HCT116 (cell line): ENCODE measurements around the gene PCP2. TPM values are rescaled to one million over a fixed set of nuclear protein-coding genes. Genes with fewer than 3 reads are reported as not detected.

Source experiments
- ATAC-seq: fragments of 200-7000 bp; cut with Tn5 transposase; 2 replicates; pipeline ENCODE4 v1.9.1; 2020; ENCODE audit warnings: mild to moderate bottlenecking, moderate library complexity
- BruUV-seq: library from RNA; stranded (reverse); fragments of 400-500 nt; replicated peaks from 2 replicates; lab custom pipeline; 2021; lab: Mats Ljungman, UMichigan
- CTCF ChIA-PET: fragments of 300-600 bp; sonication (Branson Sonifier 250); formaldehyde crosslinking; loops from one replicate; lab custom pipeline; 2021; ENCODE audit warnings: antibody characterized with exemption; lab: Charles Lee
- POLR2A ChIA-PET: fragments of 300-600, 350-600 bp; sonication (Branson Sonifier 250); formaldehyde crosslinking; loops from one replicate; lab custom pipeline; 2021; ENCODE audit warnings: antibody characterized with exemption; lab: Charles Lee
- RAD21 ChIA-PET, 2 experiments: fragments of 300-600 bp; sonication (Branson Sonifier 250); formaldehyde crosslinking; loops; one replicate each; lab custom pipeline; 2023; ENCODE audit warnings: low total read pairs in 2 of 2; ENCODE audit not compliant: uncharacterized antibody in 2 of 2, unreplicated experiment in 2 of 2, low non-redundant PET in 1 of 2; lab: Charles Lee
- DNase-seq: peaks from one replicate; pipeline ENCODE4 v3.0.0-alpha.2; 2010; ENCODE audit warnings: low read depth, low spot score
- H2AFZ ChIP-seq: fragments of 200-600 bp; shearing (Covaris generic), sonication (generic); 2 replicates; pipeline ENCODE4 v1.6.1; 2017; ENCODE audit warnings: low read depth, mixed run types, mixed read lengths, antibody characterized with exemption, low read length; ENCODE audit not compliant: poor library complexity, severe bottlenecking
- H3K27ac ChIP-seq: 2 replicates; pipeline ENCODE4 v1.5.1; 2012; ENCODE audit warnings: low read depth, low read length
- H3K27me3 ChIP-seq: fragments of 200-600 bp; sonication (generic); 2 replicates; pipeline ENCODE4 v1.6.1; 2016; ENCODE audit warnings: mixed run types, low read length, mixed read lengths; ENCODE audit not compliant: insufficient read depth
- H3K36me3 ChIP-seq, 2 experiments: fragments of 200-500 bp in 1 of 2; fragments of 200-600 bp in 1 of 2; sonication (Bioruptor generic) in 1 of 2; sonication (generic) in 1 of 2; 2 replicates each; pipeline versions ENCODE4 v1.5.1 to v1.6.1; 2014 to 2016; ENCODE audit warnings: low read length in 2 of 2, inconsistent platforms in 1 of 2, mixed read lengths in 1 of 2, mixed run types in 1 of 2; ENCODE audit not compliant: insufficient read depth in 2 of 2, control insufficient read depth in 1 of 2
- H3K4me1 ChIP-seq, 2 experiments: fragments of 200-600 bp in 1 of 2; sonication (generic) in 1 of 2; 2 replicates each; pipeline versions ENCODE4 v1.5.1 to v1.6.1; 2012 to 2017; ENCODE audit warnings: low read length in 2 of 2, inconsistent platforms in 1 of 2, mild to moderate bottlenecking in 1 of 2, mixed read lengths in 1 of 2, mixed run types in 1 of 2, moderate library complexity in 1 of 2; ENCODE audit not compliant: insufficient read depth in 2 of 2, control insufficient read depth in 1 of 2
- H3K4me2 ChIP-seq: fragments of 200-600 bp; sonication (generic); 2 replicates; pipeline ENCODE4 v1.6.1; 2017; ENCODE audit warnings: mixed run types, low read length, mixed read lengths
- H3K4me3 ChIP-seq, 2 experiments: fragments of 200-600 bp in 1 of 2; sonication (generic) in 1 of 2; replicated peaks in 1 of 2; 2 replicates each; pipeline ENCODE4 v1.5.1; 2011 to 2016; ENCODE audit warnings: low read length in 2 of 2, control low read depth in 1 of 2, low read depth in 1 of 2, mild to moderate bottlenecking in 1 of 2, mixed read lengths in 1 of 2, mixed run types in 1 of 2
- H3K79me2 ChIP-seq: fragments of 200-600 bp; sonication (generic); 2 replicates; pipeline ENCODE4 v1.6.1; 2017; ENCODE audit warnings: mild to moderate bottlenecking, mixed run types, low read length, moderate library complexity, mixed read lengths; ENCODE audit not compliant: insufficient read depth
- H3K9ac ChIP-seq: fragments of 200-600 bp; sonication (generic); 2 replicates; pipeline ENCODE4 v1.6.1; 2016; ENCODE audit warnings: low read length, mixed read lengths
- H3K9me2 ChIP-seq: fragments of 200-600 bp; sonication (generic), shearing (Covaris generic); 2 replicates; pipeline ENCODE4 v1.6.1; 2017; ENCODE audit warnings: mixed run types, mild to moderate bottlenecking, moderate library complexity; ENCODE audit not compliant: insufficient read depth
- H3K9me3 ChIP-seq, 2 experiments: fragments of 200-500 bp in 1 of 2; fragments of 200-600 bp in 1 of 2; sonication (Bioruptor generic) in 1 of 2; sonication (generic) in 1 of 2; 2 replicates each; pipeline ENCODE4 v1.6.1; 2014 to 2017; ENCODE audit warnings: low read length in 2 of 2, mixed read lengths in 2 of 2, inconsistent platforms in 1 of 2, low read depth in 1 of 2, mild to moderate bottlenecking in 1 of 2, mixed run types in 1 of 2, moderate library complexity in 1 of 2; ENCODE audit not compliant: control insufficient read depth in 1 of 2, insufficient read depth in 1 of 2
- H4K20me1 ChIP-seq: fragments of 200-600 bp; sonication (generic), shearing (Covaris generic); 2 replicates; pipeline ENCODE4 v1.6.1; 2017; ENCODE audit warnings: mixed run types, mild to moderate bottlenecking, moderate library complexity; ENCODE audit not compliant: insufficient read depth
- CEBPB ChIP-seq: IDR thresholded peaks from 2 replicates; pipeline ENCODE4 v1.6.1; 2012; ENCODE audit warnings: low read depth
- CTCF ChIP-seq, 3 experiments: fragments of 200-600 bp in 1 of 3; sonication (generic) in 1 of 3; IDR thresholded peaks in 2 of 3; conservative IDR thresholded peaks in 1 of 3; 2 replicates each; pipeline ENCODE4 v1.5.1; 2012 to 2017; ENCODE audit warnings: low read depth in 2 of 3, low read length in 2 of 3, antibody characterized with exemption in 1 of 3, borderline replicate concordance in 1 of 3, control low read depth in 1 of 3, mild to moderate bottlenecking in 1 of 3, mixed read lengths in 1 of 3, mixed run types in 1 of 3, moderate library complexity in 1 of 3; ENCODE audit not compliant: insufficient read depth in 1 of 3
- EGR1 ChIP-seq: IDR thresholded peaks from 2 replicates; pipeline ENCODE4 v1.6.1; 2012; ENCODE audit warnings: low read depth
- EZH2phosphoT487 ChIP-seq: fragments of 200-600 bp; IDR thresholded peaks from 2 replicates; pipeline ENCODE4 v1.6.1; 2018; ENCODE audit warnings: antibody characterized with exemption, borderline replicate concordance
- MAX ChIP-seq: IDR thresholded peaks from 2 replicates; pipeline ENCODE4 v1.6.1; 2012
- POLR2A ChIP-seq: IDR thresholded peaks from 2 replicates; pipeline ENCODE4 v1.7.0; 2011; ENCODE audit warnings: borderline replicate concordance; ENCODE audit not compliant: insufficient read depth, insufficient read length; ENCODE audit errors: extremely low read depth
- REST ChIP-seq: IDR thresholded peaks from 2 replicates; pipeline ENCODE4 v1.6.1; 2012; ENCODE audit warnings: low read depth
- SRF ChIP-seq: IDR thresholded peaks from 2 replicates; pipeline ENCODE4 v1.6.1; 2012; ENCODE audit warnings: low read depth
- TCF7L2 ChIP-seq: IDR thresholded peaks from 2 replicates; pipeline ENCODE4 v1.7.0; 2011; ENCODE audit warnings: borderline replicate concordance, inconsistent platforms; ENCODE audit not compliant: insufficient read depth, insufficient read length; ENCODE audit errors: extremely low read depth
- YY1 ChIP-seq: IDR thresholded peaks from 2 replicates; pipeline ENCODE4 v1.6.1; 2011; ENCODE audit warnings: low read length, low read depth, moderate library complexity, mild to moderate bottlenecking; ENCODE audit not compliant: insufficient replicate concordance; ENCODE audit errors: extremely low read depth
- ZFX ChIP-seq: fragments of 450-650 bp; IDR thresholded peaks from 2 replicates; pipeline ENCODE4 v1.6.1; 2017
- intact Hi-C: fragments of 100-400 bp; cut with micrococcal nuclease; formaldehyde crosslinking; loops from 2 replicates; pipeline ENCODE4 v1.10.0; 2022
- total RNA-seq: library from RNA; stranded (reverse); gene quantifications from one replicate; pipeline ENCODE4 v1.2.1, GENCODE V29; 2021; ENCODE audit not compliant: unreplicated experiment

Gene PCP2
- total RNA-seq, 1 experiment from 2014 or later: 0.32 TPM

GRCh38 chr19:7681340-7682174, 48.0 kb upstream of the PCP2 start (continued):
- TF ChIP-seq REST (no peak), CEBPB (no peak; the same call in 1 of the 2 replicates), TCF7L2 (peak; percentile 17)
- TF ChIP-seq, all 23 proteins: peak for 5

GRCh38 chr19:7680606-7681339, 47.3 kb upstream of the PCP2 start, which contains the start of gene TRAPPC5:
Gene TRAPPC5, plus strand, starts transcription at chr19:7680833. Its CDS starts 1,421 bp downstream, at chr19:7682254.
- BruUV-seq: no TSS peak
- H3K79me2 ChIP-seq: peaks cover 21% of the 10 kb centered on the region; the same call in 1 of the 2 replicates
- POLR2A ChIA-PET: interaction anchor here (0.9 to 1.6 kb wide), 6 partner anchors 16 to 119 kb away, joined by 3 to 10 read pairs (median 3); no protein-coding TSS in a partner anchor
- peak; percentile 72 for ATAC-seq
- peak within 1 kb of the TSS; percentile 95 for H3K4me3 ChIP-seq
- H3K27me3 ChIP-seq: no peaks in the 10 kb centered on the region
- H3K4me2 ChIP-seq: peak within 1 kb of the TSS; percentile 93
- H3K9me3 ChIP-seq: no peaks in the 10 kb centered on the region
- H2AFZ ChIP-seq: peak within 1 kb of the TSS; percentile 42
- CTCF ChIA-PET: interaction anchor here (0.5 to 2.0 kb wide), 30 partner anchors 10 to 581 kb away, joined by 3 to 56 read pairs (median 4); partner anchors contain the start of genes CAMSAP3, PET100, RETN and XAB2
- RAD21 ChIA-PET: interaction anchor here (0.7 to 1.9 kb wide), 6 partner anchors 112 to 326 kb away, joined by 3 to 19 read pairs (median 6); no protein-coding TSS in a partner anchor
- H4K20me1 ChIP-seq: no peaks in the 10 kb centered on the region
- DNase-seq: peak; percentile 58
- peaks cover 3 to 26% of the 10 kb centered on the region in 2 experiments for H3K4me1 ChIP-seq
- intact Hi-C loops: loop anchor here (1.0 to 10.0 kb wide), 3 partner anchors 112 to 326 kb away; no protein-coding TSS in a partner anchor
- H3K36me3 ChIP-seq: peaks cover 4 to 9% of the 10 kb centered on the region in 2 experiments; a peak in 3 of 4 replicates
- no peaks in the 10 kb centered on the region for H3K9me2 ChIP-seq
- H3K9ac ChIP-seq: peak within 1 kb of the TSS; percentile 90
- H3K27ac ChIP-seq: peak within 1 kb of the TSS; percentile 96
- TF ChIP-seq CTCF (IDR thresholded peaks at IDR 0.05 in 2 of 3, conservative IDR thresholded peaks at IDR 0.05 in 1 of 3; ENCODE audit: borderline replicate concordance in 1 of 3, insufficient read depth in 1 of 3, low read depth in 2 of 3, low read length in 2 of 3) (peak; percentile 55 to 84 (median 79)), ZFX (peak; percentile 55; the same call in 1 of the 2 replicates), EGR1 (peak; percentile 69), POLR2A (peak; percentile 52), CEBPB (no peak), YY1 (peak; percentile 39), EZH2phosphoT487 (no peak), MAX (peak; percentile 41; the same call in 1 of the 2 replicates), SRF (no peak)
